Hepatic stellate cell (primary cell): Measurements from ENCODE around the gene RGS3.

Experiments used
- DNase-seq: peaks from one replicate; pipeline ENCODE4 v3.0.0; 2011; ENCODE audit warnings: low spot score

Gene RGS3

GRCh38 chr9:113511856-113512761, 48.6 kb downstream of the RGS3 start:
- DNase-seq, result peak; percentile 79

DNA sequence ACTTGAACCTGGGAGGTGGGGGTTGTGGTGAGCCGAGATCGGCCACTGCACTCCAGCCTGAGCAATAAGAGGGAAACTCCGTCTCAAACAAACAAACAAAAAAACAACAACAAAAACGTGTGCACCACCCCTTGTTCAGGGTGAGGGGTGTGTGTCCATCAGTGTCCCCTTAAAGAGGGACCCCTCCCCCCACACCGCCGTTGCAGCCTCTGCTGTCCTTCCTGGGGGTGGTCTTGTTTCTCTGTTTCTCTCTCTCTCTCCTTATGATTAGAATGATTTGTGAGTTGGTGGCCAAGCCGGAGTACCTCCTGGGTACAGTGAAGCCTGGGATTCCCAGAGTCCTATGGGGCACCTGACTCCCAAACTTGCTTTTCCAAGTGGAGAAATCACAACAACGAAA, 49.6 kb downstream of the RGS3 start:
- no peak for DNase-seq

GRCh38 chr9:113513536-113513935, 50.0 kb downstream of the RGS3 start:
- DNase-seq, result no peak

DNA sequence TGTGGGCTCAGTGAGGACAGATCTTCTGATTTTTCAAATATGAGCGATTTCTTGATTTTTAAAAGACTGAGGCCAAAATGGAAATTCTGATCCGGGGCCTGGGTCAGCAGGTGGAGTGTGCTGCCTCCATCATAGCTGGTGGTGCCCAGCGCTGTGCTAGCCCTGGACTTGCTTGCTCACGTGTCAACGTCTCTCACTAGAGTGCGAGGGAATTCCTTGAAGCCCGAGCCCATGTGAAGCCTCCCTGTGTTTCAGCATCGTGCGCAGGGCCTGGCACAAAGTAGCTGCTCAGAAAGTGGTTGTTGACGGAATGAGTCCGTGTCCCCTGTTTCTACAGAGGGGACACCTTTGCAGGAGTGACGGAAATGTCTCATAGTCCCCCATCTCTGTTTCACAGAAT, 50.5 kb downstream of the RGS3 start:
- DNase-seq, result no peak

GRCh38 chr9:113514748-113515147, 51.2 kb downstream of the RGS3 start:
- no peak for DNase-seq

- DNase-seq, result no peak
These were observed 52.3 kb downstream of the RGS3 start for GRCh38 chr9:113515862-113516261.

GRCh38 chr9:113516840-113517577, 53.5 kb downstream of the RGS3 start:
- peak; percentile 40 for DNase-seq

DNA sequence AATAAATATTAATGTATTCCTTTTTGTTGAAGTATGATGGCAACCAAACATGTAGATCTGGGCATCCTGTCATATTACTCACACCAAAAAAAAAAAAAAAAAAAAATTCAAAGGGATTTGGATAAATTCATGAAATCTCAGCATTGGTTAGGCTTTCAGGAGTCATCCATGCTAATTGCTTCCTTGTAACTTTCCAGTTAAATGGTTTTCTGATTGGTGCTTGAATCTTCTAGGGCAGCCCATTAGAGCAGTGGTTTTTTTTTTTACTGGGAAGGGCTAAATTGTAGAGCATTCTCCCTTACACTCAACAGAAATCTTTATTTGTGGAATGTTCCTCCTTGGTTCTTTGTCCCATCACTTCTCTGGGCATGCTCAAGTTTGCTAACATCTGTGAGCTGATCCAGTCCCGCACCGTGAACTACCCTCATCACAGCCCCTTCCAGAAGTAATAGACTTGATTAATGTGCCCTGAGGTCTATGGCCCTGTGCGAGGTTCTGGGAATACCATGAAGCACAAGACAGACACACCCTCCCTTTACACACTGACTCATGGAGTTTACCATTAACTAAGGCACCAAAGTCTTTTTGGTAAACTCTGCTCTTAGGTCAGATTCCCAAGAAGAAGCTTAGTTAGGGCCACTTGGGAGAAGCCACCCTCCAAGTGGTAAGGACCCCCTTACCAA, 56.0 kb downstream of the RGS3 start:
- DNase-seq, result no peak

DNA sequence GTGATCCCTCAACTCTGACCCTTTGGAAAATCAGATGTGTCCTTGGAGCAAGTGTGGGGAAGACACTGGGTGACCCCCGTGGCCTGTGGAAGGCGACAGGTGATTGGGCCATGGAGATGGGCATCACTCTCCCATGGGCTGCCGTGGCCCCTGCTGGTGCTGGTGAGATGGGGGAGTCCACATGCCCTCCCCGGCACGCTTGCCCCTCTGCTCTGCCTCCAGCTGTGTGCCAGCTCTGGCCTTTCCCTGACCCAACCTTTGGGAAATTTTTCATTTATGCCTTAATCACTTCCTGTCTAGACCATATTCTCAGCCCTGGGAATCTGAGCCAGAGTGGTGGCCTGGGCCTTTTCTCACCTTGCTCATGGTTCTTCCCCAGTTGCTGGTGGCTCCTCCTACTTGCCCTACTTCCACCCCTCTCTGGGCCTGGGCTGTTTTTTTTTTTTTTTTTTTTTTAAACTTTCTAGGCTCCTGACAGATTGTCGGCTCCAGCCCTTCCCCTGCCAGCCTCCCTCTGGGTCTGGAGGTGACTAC, 56.6 kb downstream of the RGS3 start:
- DNase-seq, result no peak

GRCh38 chr9:113521693-113522255, 58.2 kb downstream of the RGS3 start:
- DNase-seq, result no peak

GRCh38 chr9:113522419-113522818, 58.9 kb downstream of the RGS3 start:
- no peak for DNase-seq

GRCh38 chr9:113522858-113523257, 59.3 kb downstream of the RGS3 start:
- no peak for DNase-seq

- peak; percentile 61 for DNase-seq
These were observed 60.1 kb downstream of the RGS3 start for GRCh38 chr9:113523421-113524141.

GRCh38 chr9:113524468-113524867, 60.9 kb downstream of the RGS3 start:
- no peak for DNase-seq

DNA sequence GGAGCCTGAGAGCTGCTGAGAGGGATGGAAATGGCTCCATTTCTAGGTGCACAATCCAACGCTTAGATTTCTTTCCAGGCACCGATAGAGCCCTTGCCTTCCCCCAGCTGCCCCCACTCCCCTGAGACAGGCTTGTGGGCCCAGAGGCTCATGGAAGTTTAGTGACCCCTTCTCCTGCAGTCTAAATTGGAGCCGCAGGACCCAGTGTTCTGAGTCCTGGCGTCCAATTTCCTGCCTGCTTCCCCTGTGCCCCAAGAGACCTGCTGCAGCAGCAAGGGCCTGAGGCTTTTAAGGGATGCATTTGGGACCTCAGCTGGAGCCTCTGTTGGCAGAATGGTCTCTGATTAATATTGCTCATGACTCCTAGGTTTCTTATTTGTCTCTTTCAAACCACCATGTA, 61.7 kb downstream of the RGS3 start:
- no peak for DNase-seq

GRCh38 chr9:113525831-113526230, 62.3 kb downstream of the RGS3 start:
- DNase-seq, result no peak

GRCh38 chr9:113526231-113526746, 62.8 kb downstream of the RGS3 start:
- DNase-seq, result no peak

GRCh38 chr9:113526841-113527240, 63.3 kb downstream of the RGS3 start:
- DNase-seq, result no peak

DNA sequence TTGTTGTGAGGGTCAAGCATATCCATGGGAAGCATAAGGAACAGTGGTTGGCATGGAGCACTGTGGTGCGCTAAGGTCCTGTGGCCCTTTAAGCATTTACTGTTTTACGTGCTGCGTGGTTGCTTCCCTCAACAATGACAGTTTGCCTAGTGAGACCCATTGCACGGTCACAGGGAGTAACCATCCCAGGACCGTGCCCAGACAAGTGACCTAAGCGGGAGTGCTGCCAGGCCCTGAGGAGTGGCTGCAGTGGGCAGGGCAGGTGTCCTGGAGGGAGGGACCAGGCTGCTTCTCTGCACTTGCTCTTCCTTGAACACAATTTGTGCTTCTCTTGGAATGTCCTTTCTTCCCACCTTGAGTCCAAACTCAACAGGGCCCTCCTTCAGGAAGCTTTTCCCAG, 64.6 kb downstream of the RGS3 start:
- DNase-seq, result no peak

DNA sequence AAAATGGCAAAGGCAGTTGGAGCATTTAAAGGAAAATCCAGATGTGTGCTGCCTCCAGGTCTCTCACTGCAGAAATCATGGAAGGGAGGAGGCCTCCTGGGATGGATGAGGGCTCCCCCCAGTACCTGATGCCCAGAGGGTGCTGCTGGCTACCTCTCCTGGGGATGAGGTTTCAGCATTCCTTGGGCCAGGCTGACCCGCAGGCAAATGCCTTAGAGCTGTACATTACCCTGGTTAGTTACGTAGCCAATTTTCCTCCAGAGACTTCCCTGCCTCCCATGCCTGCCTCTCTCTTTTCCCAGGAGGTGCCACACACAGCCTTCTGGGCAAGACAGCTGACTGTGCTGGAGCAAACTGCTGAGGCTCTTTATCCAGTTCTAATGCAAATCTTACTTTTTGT, 65.3 kb downstream of the RGS3 start:
- DNase-seq, result no peak

GRCh38 chr9:113529336-113530009, 65.9 kb downstream of the RGS3 start:
- no peak for DNase-seq
